ENCODE results near the gene LNX1. TPM values are rescaled to one million over a fixed set of nuclear protein-coding genes. Genes with fewer than 3 reads are reported as not detected.

The LNX1 gene
- total RNA-seq, 1 experiment from 2014 or later, result 1.7 TPM

- H4K91ac ChIP-seq (ENCODE audit: insufficient read length, low read depth, low read length), result no peak overlapping the region
- H4K20me1 ChIP-seq (ENCODE audit: control insufficient read depth, insufficient read depth, insufficient read length), result no peaks in the 10 kb centered on the region
- no peak for TF ChIP-seq CTCF (conservative IDR thresholded peaks at IDR 0.05)
- H2BK5ac ChIP-seq (ENCODE audit: insufficient read length, low read length), result no peak overlapping the region
- no peak overlapping the region for H3K27ac Mint-ChIP-seq
- H3K36me3 Mint-ChIP-seq (ENCODE audit: insufficient read depth in 1 of 3, low read depth in 3 of 3), result no peaks in the 10 kb centered on the region
- no peak overlapping the region for H2BK20ac ChIP-seq (ENCODE audit: low read depth, low read length, poor library complexity, severe bottlenecking)
- peaks cover 27 to 39% of the 10 kb centered on the region in 2 experiments for H3K4me1 Mint-ChIP-seq
- no peak overlapping the region for H3K4me3 Mint-ChIP-seq
- no peak overlapping the region for H3K27ac ChIP-seq (ENCODE audit: insufficient read length, low read depth, low read length)
- H3K9me3 Mint-ChIP-seq, result no peaks in the 10 kb centered on the region; a peak in 2 of 5 replicates
- no peak overlapping the region for H2AFZ ChIP-seq (ENCODE audit: low read length)
- H3K18ac ChIP-seq (ENCODE audit: insufficient read length, low read depth, low read length), result no peak overlapping the region
- no peaks in the 10 kb centered on the region for H3K4me1 ChIP-seq (ENCODE audit: insufficient read depth, low read length)
- no peaks in the 10 kb centered on the region for H3K79me1 ChIP-seq (ENCODE audit: insufficient read depth, low read depth, low read length, poor library complexity, severe bottlenecking)
- H3K23me2 ChIP-seq (ENCODE audit: insufficient read length, low read depth, low read length, poor library complexity, severe bottlenecking), result no peaks in the 10 kb centered on the region
- no peak for DNase-seq
- no peak overlapping the region for H3K23ac ChIP-seq (ENCODE audit: insufficient read length, low read depth, low read length)
- no peak overlapping the region for H3K56ac ChIP-seq (ENCODE audit: insufficient read length, low read depth, low read length)
- no peak overlapping the region for H2AK5ac ChIP-seq (ENCODE audit: insufficient read length, low read length)
- no peak overlapping the region for H4K8ac ChIP-seq (replicated peaks; ENCODE audit: insufficient read length, low read depth, low read length)
- no peak overlapping the region for H3K9ac ChIP-seq (ENCODE audit: extremely low read depth, insufficient read length, low read length)
- no peak overlapping the region for H3T11ph ChIP-seq (ENCODE audit: low read length)
- H3K4ac ChIP-seq (ENCODE audit: low read depth, low read length), result no peak overlapping the region
- H4K5ac ChIP-seq (ENCODE audit: insufficient read length, low read depth, low read length), result no peak overlapping the region
- no peak overlapping the region for H3K4me2 ChIP-seq (ENCODE audit: insufficient read depth, insufficient read length, low read length)
- peaks cover 58% of the 10 kb centered on the region for H3K27me3 Mint-ChIP-seq (ENCODE audit: low read depth)
- no peaks in the 10 kb centered on the region for H3K79me2 ChIP-seq (ENCODE audit: insufficient read depth, low read length)
- WGBS (ENCODE audit: extremely low coverage, insufficient read length, low lambda C conversion rate), result no CpG with 5 or more reads among the region's 4 CpGs
- no peak overlapping the region for H2BK12ac ChIP-seq (ENCODE audit: insufficient read length, low read depth, low read length)
- no peak overlapping the region for H2BK15ac ChIP-seq (ENCODE audit: low read depth, low read length)
- no peak overlapping the region for H2BK120ac ChIP-seq (ENCODE audit: low read depth, low read length, poor library complexity, severe bottlenecking)
- H3K27me3 ChIP-seq (ENCODE audit: insufficient read depth, low read length), result no peaks in the 10 kb centered on the region; the same call in 1 of the 2 replicates
- no peaks in the 10 kb centered on the region for H3K9me3 ChIP-seq (ENCODE audit: control insufficient read depth, low read depth, low read length)
- H3K14ac ChIP-seq (ENCODE audit: insufficient read depth, low read length), result no peak overlapping the region
These were observed 52.5 kb downstream of the LNX1 start for GRCh38 chr4:53538756-53539155.
